NCI-H774 (cell line): ENCODE results near the gene TREML2.
"Not testable (repeated sequence)": the region's sequence is repeated elsewhere in the genome, so short reads cannot be mapped to it uniquely, and the experiment has no call there.

ENCODE experiments used
- DNase-seq: peaks from one replicate; lab custom pipeline; 2025; lab: John Stamatoyannopoulos, UW

The TREML2 gene

DNA sequence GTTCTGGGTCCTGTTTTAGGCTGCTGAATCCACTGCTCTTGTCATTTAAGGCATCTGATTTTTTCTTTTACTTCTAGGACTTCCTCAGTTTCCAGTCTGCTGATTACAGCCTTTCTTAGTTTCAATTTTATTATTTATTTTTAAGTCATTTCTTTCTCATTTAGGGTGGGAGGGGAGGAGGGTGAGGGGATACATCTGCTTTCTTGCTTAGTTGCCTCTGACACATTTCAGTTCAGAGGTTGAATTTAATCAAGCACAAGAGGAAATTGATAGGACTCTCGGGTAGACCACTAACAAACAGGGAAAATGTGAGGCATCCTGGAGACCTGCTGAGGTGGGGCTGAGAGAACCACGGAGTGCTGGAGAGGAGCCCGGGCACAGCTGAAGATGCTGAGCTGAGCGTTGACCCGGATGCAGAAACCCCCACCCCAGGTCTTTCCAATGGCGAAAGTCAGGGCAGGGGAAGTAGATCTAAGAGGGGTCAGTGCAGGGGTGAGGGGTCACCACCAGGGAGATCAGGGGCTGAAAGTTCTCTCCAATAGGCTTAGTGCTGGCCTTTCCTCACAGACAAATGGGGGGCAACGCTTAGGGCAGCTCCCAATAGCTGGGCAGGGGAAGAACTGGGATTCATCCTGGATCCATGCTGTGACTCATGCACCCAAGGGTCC, 7.6 kb upstream of the TREML2 start:
- no peak for DNase-seq

GRCh38 chr6:41204156-41204555, 3.2 kb upstream of the TREML2 start:
- no peak for DNase-seq

DNA sequence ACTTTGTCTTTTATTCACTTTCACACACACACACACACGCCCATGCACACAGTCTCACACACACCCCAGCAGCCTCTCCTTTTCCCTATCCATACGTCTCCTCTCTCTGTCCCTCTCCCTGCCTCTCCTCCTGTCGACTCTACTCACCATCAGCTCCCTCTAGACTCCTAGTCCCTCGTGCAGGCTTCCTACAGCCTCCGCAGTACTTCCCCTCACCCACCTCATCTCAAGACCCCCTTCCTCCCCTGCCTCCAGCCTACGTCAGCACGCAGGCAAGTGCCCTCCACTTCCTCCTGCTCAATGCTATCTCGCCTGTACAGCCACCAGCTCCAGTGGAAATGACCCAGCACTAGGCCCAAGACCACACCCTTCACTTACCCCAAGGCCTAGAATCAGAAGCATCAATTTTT, 820 bp upstream of the TREML2 start:
- no peak for DNase-seq

- DNase-seq = no peak
Measured at GRCh38 chr6:41200296-41200900, 551 bp downstream of the TREML2 start.

- no peak for DNase-seq
Measured at GRCh38 chr6:41199552-41200246, 1.2 kb downstream of the TREML2 start.

DNA sequence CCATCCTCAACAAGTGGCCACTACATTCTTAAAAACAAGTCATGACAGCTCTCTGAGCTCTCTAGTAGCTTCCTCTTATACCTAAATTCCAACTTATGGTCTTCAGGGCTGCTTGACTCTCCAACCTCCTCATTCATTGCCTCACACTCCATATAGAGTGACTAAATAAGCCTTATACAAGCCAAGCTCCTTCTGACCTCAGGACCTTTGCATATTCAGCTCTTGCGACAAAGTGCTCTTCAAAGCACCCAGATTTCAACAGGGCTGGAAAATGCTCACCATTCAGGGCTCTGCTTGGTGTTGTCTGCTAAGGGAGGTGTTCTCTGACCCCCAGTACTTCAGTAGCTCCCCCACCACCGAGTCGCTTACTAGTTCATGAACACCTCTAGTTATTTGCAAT, 3.7 kb downstream of the TREML2 start:
- DNase-seq = no peak

GRCh38 chr6:41194386-41194785, 6.6 kb downstream of the TREML2 start:
- DNase-seq = no peak

DNA sequence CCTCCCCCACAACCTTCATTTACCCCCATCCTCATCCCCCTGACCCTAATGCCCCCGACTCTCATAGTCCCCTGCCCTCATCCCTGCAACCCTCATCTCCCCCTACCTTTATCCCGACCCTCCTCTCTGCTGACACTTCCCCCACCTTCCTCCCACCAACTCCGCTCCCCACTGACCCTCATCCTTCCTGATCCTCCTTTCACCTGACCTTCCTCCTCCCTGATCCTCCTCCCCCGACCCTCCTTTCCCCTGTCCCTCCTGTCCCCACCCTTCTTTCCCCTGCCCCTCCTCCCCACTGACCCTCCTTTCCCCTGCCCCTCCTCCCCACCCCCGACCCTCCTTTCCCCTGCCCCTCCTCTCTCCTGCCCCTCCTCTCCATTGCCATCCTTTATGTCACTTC, 7.1 kb downstream of the TREML2 start:
- no peak for DNase-seq

GRCh38 chr6:41193171-41193734, 7.7 kb downstream of the TREML2 start:
- no peak for DNase-seq

DNA sequence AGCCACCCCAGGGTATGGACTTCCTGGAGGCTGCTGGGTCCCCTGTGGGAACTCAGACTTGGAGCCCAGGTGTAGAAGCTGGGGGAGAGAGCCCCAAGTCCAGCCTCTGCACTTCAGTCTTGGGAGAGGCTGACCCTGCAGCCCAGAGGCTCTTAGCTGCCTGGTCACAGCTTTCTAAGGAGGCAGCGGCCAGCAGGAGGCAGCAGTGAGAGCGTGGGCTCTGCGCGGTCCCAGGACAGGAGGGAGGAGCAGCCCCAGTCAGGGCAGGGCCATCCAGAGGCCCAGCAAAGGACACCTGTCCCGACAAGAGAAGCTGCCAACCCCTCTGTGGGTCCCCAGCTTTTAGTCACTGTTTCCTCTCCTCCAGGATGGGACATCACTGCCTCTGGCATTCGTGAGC, 9.4 kb downstream of the TREML2 start:
- DNase-seq = no peak

DNA sequence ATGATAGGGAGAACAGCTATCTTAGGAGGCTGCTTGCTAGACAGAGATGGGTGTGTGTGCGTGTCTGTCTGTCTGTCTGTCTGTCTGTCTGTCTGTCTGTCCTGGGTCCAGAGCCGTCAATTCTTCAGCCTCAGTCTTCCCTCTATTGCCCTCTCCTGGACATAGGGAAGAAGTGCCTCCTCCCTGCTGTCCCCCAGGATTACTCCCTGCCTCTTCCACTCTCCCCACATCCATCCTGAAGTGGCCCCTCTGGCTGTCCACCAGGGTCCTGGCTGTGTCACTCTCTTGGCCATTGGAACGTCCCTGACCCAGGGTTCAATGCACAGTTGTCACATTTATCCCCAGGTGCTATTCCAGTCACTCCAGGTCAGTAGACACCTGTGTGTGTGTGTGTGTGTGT, 10.2 kb downstream of the TREML2 start:
- no peak for DNase-seq

DNA sequence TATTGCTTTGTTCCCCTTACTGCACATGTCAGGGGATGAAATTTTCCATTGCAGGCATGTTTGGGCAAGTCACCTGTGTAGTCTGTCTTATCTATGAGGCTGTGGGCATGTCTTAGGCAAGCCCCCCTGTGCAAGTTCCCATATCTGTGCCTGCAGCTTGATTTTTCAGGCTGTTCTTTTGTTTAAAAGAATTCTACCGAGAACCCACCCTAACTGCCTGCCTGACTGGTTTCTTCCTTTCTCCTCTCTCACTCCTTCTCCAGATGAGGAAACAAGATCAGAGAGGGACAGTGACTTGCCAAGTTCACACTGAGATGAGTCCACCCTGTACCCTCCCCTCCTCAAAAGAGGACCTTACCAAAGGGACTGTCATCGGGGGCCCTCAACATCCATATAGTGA, 11.0 kb downstream of the TREML2 start:
- DNase-seq = no peak

DNA sequence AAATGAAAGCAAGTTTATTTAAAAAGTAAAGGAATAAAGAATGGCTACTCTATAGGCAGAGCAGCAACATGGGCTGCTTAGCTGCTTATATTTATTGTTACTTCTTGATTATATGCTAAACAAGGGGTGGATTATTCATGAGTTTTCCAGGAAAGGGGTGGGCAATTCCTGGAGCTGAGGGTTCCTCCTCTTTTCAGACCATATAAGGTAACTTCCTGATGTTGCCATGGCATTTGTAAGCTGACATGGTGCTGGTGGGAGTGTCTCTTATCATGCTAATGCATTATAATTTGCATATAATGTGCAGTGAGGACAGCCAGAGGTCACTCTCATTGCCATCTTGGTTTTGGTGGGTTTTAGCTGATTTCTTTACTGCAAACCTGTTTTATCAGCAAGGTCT, 11.9 kb downstream of the TREML2 start:
- DNase-seq = not testable (repeated sequence)

DNA sequence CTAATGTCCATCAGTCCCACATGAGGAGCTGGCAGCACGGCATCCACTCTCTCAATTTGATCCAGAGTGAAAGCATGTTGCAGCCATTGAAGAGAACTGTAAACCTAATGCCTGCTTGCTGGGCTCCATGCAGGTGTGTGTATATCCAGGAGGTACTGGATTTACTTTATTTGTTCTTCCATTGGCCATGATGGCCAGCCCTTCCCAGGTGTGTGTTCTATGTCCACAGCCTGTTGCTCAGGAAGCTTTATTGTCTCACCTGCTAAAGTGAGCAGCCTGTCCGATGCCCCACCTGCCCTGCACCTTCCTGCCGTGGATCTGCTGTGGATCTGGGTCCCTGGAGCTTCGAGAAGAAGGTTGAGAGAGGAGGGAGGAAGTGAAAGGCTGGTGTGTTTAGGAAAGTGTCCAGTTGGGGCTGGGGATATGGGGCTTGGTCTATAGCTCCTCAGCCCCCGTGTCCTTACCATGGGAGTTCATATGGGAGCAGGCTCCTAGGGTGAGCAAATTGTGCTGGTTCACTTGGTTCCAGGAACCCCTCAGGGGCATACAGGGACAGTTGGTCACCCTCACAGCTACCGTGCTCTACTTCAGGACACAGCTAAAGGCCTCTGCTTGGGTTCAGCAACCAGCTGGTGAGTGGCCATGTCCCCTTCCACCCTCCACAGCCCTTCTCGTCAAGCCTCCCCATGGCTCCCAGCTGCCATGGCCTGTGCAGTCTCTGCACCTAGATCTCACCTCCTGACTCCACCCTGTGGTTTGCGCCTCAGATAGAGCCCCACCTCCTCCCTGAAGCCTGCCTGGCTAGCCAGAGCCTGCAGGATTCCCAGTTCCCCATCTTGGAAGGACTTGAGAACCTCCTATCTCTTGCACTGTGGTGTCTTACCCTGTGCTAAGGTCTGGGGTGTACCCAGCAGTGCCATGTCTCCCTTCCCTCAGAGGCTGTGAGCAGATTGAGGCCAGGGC, 12.7 kb downstream of the TREML2 start:
- DNase-seq = peak; percentile 41

- DNase-seq = no peak
Measured at GRCh38 chr6:41186031-41186562, 14.9 kb downstream of the TREML2 start.

- no peak for DNase-seq
Measured at GRCh38 chr6:41184761-41185160, 16.2 kb downstream of the TREML2 start.

- DNase-seq = peak; percentile 1
Measured at GRCh38 chr6:41182069-41183034, 18.6 kb downstream of the TREML2 start.

GRCh38 chr6:41181566-41181965, 19.4 kb downstream of the TREML2 start:
- no peak for DNase-seq

DNA sequence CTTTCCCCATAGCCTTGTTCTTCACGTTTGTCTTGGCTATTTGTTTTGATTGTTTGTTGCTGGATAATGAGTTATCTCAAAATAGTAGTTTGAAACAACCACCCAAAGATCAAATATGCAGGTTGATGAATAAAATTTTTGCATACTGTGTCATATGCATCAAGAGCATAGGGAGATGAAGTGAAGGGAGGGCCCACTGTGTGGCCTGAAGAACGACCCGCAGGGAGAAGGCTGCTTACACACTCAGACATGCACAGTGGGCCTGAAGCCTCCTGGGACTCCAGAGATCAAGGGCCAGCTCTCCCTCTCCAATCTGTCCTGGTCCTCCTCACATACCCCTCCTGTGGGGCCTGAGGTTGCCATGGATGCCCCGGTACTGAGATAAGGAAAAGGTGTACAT, 21.8 kb downstream of the TREML2 start:
- DNase-seq = no peak

GRCh38 chr6:41177695-41178094, 23.3 kb downstream of the TREML2 start:
- no peak for DNase-seq

DNA sequence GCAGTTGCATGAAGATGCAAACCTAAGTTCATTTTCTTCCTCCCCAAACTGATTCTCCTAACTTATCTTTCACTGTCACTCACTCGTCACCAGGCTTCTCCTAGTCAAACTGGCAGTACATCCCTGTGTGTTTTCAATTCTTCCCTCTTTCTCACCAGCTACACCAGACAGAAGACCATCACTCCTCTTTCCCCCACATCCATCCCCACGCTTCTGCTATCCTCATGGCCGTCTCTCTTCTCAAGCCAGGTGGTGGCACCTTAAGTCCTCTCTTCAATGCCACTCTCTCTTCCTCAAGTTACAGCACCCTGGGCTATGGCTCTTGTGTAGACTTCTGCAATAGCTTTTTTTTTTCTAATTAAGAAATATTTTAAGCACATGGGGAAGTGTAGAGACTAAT, 23.7 kb downstream of the TREML2 start:
- DNase-seq = no peak
